ENCODE measurements around the gene RCOR1. TPM values are rescaled to one million over a fixed set of nuclear protein-coding genes. Genes with fewer than 3 reads are reported as not detected.

RCOR1 gene
- total RNA-seq, 1 donor from 2014 or later, result 25.2 TPM

DNA sequence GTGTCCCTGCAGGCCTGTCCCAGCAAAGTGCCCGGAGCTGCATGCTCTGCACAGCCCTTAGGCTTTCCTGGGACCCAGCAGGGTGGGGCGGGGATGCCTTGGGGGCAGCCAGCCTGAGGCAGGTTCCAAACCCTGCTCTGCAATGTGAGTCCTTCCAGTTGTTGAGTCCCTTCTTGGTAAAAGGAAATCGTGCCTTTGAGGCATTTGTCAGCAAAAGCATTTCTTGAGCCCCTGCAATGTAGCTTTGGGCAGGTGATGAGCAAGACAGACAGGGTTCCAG lies 146.7 kb downstream of the RCOR1 start:
- TF ChIP-seq CTCF (IDR thresholded peaks at IDR 0.05), result no peak
- DNase-seq (ENCODE audit: low spot score), result no peak
- peaks cover 16% of the 10 kb centered on the region for H3K36me3 Mint-ChIP-seq (ENCODE audit: low read depth)
- H3K9me3 Mint-ChIP-seq (ENCODE audit: low read depth), result peaks cover 17% of the 10 kb centered on the region
- H3K4me1 Mint-ChIP-seq (ENCODE audit: low read depth), result no peaks in the 10 kb centered on the region
- no peak overlapping the region for H3K27ac Mint-ChIP-seq (ENCODE audit: unreplicated experiment)
- H3K4me3 Mint-ChIP-seq (ENCODE audit: unreplicated experiment), result no peak overlapping the region
- no peaks in the 10 kb centered on the region for H3K27me3 Mint-ChIP-seq (ENCODE audit: low read depth)

DNA sequence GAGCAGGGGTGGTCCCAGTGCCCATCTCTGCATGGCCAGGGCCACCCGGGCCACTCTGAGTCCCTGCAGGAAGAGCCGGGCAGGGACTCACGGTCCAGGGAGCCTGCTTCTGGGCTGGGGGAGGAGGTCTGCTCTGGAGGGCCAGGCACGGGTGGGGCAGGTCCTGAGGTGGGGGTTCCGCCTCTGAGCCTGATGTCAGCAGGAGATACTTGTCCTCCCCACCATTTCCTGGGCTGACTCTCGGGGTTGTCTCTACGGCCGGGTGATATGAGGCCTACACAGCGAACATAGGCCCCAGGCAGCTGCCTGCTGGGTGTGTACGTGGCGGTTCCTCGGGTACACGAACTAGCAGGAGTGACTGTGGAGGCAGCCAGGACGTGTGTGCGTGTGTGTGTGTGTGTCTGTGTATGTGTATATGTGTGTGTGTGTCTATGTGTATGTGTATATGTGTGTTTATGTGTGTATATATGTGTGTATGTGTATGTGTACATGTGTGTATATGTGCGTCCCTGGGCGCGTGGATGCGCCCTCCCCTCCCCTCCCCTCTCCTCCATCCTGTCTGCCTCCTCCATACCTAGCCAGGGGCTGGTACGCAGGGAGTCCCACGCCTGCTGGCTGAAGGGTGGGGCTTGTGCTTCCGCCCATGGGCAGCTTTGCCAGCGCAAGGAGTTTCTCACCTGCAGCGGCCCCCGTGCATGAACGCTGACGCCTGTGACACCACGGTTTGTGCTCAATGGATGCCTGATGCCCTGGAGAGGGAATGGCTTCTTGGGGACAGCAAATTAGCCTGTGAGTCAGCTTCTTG lies 154.4 kb downstream of the RCOR1 start:
- Mint-ChIP-seq H3K27me3 (ENCODE audit: low read depth) (no peaks in the 10 kb centered on the region), H3K4me3 (ENCODE audit: unreplicated experiment) (no peak overlapping the region), H3K27ac (ENCODE audit: unreplicated experiment) (no peak overlapping the region), H3K9me3 (ENCODE audit: low read depth) (peaks cover 10% of the 10 kb centered on the region), H3K36me3 (ENCODE audit: low read depth) (peaks cover 10% of the 10 kb centered on the region), H3K4me1 (ENCODE audit: low read depth) (no peaks in the 10 kb centered on the region)
- no peak for DNase-seq (ENCODE audit: low spot score)
- TF ChIP-seq CTCF (IDR thresholded peaks at IDR 0.05), result no peak

DNA sequence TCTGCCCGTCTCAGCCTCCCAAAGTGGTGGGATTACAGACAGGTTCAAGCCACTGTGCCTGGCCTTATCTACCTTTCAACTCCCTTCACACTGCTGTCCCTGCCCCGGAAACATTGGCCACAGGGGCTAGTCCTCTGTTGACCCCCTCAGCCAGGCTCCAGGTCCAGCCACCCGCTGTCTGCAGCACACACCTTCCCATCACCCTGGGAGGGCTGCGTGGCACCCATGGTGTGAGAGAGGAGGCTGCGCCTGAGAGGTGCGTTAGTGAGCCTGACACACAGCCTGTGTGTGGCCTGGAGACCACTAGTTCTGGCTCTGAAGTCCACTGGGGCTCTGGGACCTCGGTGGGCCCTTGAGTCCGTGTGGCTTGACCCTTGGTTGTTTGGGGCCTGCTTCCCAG lies 156.4 kb downstream of the RCOR1 start:
- no peaks in the 10 kb centered on the region for H3K27me3 Mint-ChIP-seq (ENCODE audit: low read depth)
- H3K4me1 Mint-ChIP-seq (ENCODE audit: low read depth), result no peaks in the 10 kb centered on the region
- no peak for TF ChIP-seq CTCF (IDR thresholded peaks at IDR 0.05)
- H3K4me3 Mint-ChIP-seq (ENCODE audit: unreplicated experiment), result no peak overlapping the region
- H3K27ac Mint-ChIP-seq (ENCODE audit: unreplicated experiment), result no peak overlapping the region
- no peak for DNase-seq (ENCODE audit: low spot score)
- no peaks in the 10 kb centered on the region for H3K9me3 Mint-ChIP-seq (ENCODE audit: low read depth)
- H3K36me3 Mint-ChIP-seq (ENCODE audit: low read depth), result peaks cover 2% of the 10 kb centered on the region

DNA sequence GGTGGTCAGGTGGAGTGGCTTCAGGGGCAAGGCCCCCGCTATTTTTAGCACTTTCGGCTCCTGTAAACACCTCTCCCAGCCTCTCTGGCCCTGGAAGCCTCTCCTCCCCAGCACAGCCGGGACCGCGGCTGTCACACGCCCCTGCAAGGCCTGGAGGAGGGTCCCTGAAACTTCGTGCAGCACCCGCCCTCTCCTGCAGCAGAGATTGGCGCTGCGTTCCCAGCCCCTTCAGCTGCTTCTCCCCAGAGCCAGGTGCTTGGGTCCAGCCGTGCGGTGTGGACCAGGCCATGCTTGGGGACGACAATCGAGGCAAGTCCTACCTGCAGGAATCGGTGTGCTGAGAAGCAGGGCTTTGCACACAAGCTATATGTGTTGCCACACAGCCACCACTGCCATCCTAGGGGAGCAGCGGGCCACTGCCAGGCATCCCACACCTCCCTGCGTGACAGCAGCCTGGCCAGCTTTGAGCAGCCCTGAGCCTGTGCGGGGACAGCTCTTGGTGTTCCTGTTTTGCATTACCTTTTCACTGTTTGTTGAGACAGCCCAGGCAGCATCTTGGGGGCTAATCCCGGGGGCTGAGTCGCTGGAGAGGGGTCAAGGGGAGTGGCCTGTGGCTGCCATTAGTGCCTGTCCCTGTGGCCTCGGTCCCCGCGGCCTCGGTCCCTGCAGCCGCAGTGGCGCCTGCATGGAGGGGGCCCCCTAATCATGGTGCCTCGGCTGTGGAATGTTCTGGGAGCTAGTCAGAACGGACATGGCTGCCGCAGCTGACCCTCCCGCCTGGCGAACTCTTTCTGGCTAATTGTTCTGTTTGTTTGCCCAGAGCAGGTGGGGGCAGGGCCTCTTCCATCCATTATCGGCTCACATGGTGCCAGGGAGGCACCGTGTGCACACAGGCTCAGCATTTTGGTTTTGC lies 157.2 kb downstream of the RCOR1 start:
- Mint-ChIP-seq H3K27ac (ENCODE audit: unreplicated experiment) (no peak overlapping the region), H3K27me3 (ENCODE audit: low read depth) (no peaks in the 10 kb centered on the region), H3K36me3 (ENCODE audit: low read depth) (peaks cover 2% of the 10 kb centered on the region), H3K4me3 (ENCODE audit: unreplicated experiment) (no peak overlapping the region), H3K4me1 (ENCODE audit: low read depth) (no peaks in the 10 kb centered on the region), H3K9me3 (ENCODE audit: low read depth) (no peaks in the 10 kb centered on the region)
- no peak for DNase-seq (ENCODE audit: low spot score)
- no peak for TF ChIP-seq CTCF (IDR thresholded peaks at IDR 0.05)

- H3K4me3 Mint-ChIP-seq (ENCODE audit: unreplicated experiment), result no peak overlapping the region
- TF ChIP-seq CTCF (IDR thresholded peaks at IDR 0.05), result no peak
- H3K36me3 Mint-ChIP-seq (ENCODE audit: low read depth), result peaks cover 4% of the 10 kb centered on the region
- DNase-seq (ENCODE audit: low spot score), result no peak
- H3K27ac Mint-ChIP-seq (ENCODE audit: unreplicated experiment), result no peak overlapping the region
- H3K27me3 Mint-ChIP-seq (ENCODE audit: low read depth), result no peaks in the 10 kb centered on the region
- H3K4me1 Mint-ChIP-seq (ENCODE audit: low read depth), result no peaks in the 10 kb centered on the region
- no peaks in the 10 kb centered on the region for H3K9me3 Mint-ChIP-seq (ENCODE audit: low read depth)
Observed at GRCh38 chr14:102750376-102750775, 157.9 kb downstream of the RCOR1 start.
